HG03575 (cell line): ENCODE data around the gene NLGN4Y.

Experiments
- ATAC-seq: cut with Tn5 transposase; IDR thresholded peaks from one replicate; pipeline ENCODE4 v1.9.1; 2021; ENCODE audit not compliant: unreplicated experiment, insufficient number of reproducible peaks, low FRiP score; ENCODE audit errors: extremely low read depth

The NLGN4Y gene

DNA sequence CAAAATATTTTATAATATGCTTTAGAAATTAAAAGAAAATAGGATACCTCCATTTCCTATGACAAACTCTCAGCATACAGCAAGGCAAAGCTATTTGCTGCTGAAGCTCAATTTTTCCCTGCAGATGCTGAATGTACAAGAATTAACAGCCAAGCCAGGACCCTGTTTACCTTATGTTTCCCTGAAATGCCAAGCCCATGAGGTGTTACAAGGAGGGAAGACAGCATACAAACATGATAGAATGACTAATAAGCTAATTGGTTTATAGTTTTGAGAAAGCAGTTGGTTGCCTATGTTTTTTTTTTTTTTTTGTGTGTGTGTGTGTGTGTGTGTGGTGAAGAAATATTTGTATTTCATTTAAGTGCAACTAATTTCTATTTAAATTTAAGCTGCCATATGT is 113.2 kb downstream of the NLGN4Y start:
- no peak for ATAC-seq

DNA sequence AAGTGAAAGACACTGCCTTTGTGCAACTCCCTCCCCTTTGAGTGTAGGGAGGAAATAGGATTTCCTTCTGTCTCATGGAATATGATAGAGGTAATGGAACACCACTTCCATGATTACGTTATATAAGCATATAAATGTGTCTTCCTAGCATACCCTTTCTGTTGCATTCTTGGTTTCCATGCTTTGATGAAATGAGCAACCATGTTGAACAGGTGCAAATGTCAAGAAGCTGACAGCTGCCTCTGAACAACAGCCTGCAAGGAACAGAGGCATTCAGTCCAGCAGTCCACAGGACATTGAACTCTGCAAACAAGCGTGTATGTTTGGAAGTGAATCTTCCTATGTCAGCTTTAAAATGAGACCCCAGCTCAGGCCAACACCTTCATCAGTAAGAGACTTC is 117.5 kb downstream of the NLGN4Y start:
- no peak for ATAC-seq

- no peak for ATAC-seq
These were observed 120.0 kb downstream of the NLGN4Y start for GRCh38 chrY:14644157-14644952.

DNA sequence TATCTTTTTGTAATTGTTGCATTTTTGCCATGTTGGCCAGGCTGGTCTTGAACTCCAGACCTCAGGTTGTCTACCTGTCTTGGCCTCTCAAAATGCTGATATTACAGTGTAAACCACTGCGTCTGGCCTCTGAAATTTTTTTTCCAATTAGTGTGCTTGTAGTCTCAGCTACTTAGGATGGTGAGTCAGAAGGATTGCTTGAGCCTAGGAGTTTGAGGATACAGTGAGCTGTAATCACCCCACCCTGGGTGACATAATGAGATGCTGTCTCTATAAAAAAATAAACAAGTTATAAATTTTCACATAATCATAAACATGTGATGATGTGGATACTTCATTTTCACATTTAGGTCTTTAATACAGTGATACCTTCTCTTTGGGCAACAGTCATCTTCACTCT is 154.9 kb downstream of the NLGN4Y start:
- ATAC-seq, result no peak

DNA sequence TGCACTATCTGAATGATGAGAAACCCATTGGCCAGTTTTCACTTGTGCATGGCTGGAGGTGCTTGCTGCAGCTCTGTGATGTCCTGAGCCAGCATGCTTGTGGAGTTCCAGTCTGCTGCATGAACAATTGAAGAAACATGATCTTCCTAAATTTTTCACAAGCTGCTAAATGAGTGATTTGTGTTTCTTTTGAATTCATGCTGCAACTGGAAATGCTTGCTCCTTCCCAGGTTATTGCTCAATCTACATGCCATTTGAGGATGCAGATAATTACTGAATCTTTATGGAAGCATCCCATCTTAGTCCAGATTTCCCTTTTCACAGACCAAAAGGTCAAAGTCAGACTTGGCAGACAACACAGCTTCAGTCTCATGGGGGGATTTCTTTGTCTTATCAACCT is 170.2 kb downstream of the NLGN4Y start:
- no peak for ATAC-seq

DNA sequence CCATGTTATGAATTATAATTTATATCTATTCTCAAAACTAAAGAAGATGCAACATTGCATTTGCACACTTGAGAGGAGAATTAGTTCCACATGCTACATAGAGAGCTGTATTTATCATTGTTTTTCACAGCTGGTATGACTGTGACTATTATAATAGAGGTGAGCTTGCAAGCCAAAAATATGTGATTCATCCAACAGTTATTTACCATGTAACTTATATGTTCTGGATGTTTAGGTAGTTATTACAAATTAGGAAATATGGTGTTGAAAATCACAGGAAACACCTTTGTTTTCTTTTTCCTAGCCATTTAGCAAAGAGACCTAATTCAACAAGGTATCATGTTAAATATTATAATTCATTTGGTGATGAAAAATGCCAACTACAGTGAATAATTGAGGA is 183.8 kb downstream of the NLGN4Y start:
- no peak for ATAC-seq

DNA sequence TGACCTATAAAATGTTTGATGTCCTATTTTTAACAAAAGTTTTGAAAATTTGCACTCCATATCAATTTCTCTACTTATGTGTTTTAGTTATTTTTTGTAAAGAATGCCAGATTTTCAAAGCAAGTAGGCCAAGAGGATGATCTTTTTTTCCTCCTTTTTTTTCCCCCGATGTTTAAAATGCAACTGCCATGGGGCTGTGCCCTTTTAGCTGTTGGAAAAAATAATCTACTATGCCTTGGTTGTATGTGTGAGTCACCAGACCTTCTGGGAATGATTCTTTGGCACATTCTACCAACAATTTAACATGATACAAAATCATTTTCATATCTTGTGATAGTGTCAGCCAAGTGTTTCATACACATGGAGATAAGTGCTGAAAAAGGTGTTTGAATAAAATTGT is 217.3 kb downstream of the NLGN4Y start:
- no peak for ATAC-seq

- no peak for ATAC-seq
These were observed 224.0 kb downstream of the NLGN4Y start for GRCh38 chrY:14748329-14748728.

GRCh38 chrY:14755571-14755970 is 231.2 kb downstream of the NLGN4Y start:
- no peak for ATAC-seq

GRCh38 chrY:14762903-14763302 is 238.6 kb downstream of the NLGN4Y start:
- no peak for ATAC-seq

DNA sequence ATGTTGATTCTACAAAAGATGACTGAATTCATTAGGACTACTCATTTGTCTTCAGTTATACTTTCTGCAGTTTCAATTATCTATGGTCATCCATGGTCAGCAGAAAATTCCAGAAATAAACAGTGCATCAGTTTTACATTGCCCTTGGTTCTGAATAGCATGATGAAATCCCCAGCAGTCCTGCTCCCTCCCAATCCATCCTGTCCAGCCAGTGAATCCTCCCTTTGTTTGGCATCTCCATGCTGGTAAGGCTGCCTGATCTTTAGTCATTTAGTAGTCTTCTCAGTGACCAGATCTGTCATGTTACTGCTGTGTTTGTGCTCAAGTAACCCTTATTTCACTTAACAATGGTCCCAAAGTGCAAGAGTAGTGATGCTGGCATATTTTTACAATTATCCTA is 239.3 kb downstream of the NLGN4Y start:
- ATAC-seq, result no peak

GRCh38 chrY:14778208-14778607 is 253.9 kb downstream of the NLGN4Y start:
- ATAC-seq, result no peak

DNA sequence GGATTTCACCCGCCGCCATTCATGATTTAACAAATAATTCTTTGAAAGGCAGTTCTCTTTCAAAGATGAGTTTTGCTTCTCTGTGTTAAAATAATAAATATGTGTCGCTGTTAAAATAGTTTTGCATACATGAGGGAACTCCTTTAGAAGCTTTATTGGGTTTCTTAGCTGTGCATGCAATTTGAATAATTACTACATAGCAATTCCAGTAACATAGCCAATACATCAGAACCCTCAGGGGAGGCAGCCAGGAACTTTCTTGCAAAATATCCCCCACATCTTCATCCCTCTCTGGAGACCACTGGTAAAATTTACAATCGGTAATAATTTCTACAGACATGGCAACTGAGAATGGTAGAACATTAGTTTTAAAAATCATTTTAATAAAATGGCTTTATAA is 268.8 kb downstream of the NLGN4Y start:
- ATAC-seq, result no peak

GRCh38 chrY:14793674-14794073 is 269.3 kb downstream of the NLGN4Y start:
- no peak for ATAC-seq

- no peak for ATAC-seq
These were observed 273.7 kb downstream of the NLGN4Y start for GRCh38 chrY:14798010-14798409.

- no peak for ATAC-seq
These were observed 276.8 kb downstream of the NLGN4Y start for GRCh38 chrY:14801096-14801495.

GRCh38 chrY:14802125-14802524 is 277.8 kb downstream of the NLGN4Y start:
- ATAC-seq, result no peak

DNA sequence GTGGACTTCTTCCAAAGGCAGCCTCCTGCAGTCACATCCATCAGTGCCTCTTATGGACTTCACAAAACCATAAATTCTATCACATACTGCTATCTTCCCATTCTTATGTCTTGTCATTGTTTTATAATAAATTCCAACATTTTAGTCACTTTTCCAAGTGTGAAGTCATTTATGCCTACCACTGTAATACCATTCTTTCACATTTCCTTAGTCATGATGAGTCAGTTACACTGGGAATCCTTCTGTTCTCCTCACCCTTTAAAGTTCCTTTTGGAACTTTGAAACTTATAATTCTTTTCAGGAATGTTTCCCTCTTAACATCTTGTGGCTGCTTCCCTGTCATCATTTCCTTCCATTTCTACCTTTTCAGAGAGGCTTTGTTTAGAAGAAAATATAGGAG is 279.7 kb downstream of the NLGN4Y start:
- ATAC-seq, result no peak

DNA sequence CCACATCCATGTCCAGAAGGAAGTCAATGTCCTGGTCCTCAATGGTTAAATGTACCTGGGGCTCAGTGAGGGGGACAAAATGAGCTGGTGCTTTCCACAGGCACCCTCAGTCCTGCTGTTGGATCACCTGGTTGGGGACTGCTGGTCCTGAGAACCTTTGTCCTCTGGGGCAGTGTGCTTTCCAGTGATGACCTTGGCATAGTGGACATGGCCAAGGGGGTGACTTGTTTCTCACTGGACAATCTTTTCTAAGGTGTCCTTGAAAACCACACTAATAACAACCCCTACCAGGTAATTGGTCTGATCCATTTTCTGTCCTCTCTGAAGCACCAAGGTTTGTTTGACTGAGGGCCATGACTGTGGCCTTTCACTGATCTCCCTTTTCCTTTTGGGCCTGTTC is 294.1 kb downstream of the NLGN4Y start:
- no peak for ATAC-seq

GRCh38 chrY:14822201-14822600 is 297.9 kb downstream of the NLGN4Y start:
- no peak for ATAC-seq

DNA sequence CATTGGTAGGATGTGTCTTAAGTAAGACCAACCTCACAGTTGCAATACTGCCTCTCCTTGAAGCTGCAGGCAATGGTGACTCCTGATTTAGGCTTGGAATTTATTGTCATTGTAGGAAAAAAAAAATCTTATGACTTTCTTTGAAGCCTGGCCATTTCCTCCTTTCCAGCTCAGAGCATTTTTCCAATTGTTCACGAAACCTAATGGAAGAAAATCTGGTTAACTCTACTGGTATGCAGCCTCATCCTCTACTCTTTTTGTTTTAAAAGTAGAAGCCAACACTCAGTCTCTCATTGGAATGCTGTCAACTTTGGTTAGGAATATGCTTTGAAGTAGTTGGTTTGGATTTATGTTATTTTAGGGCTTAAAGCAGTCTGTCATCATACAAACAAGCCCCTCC is 298.6 kb downstream of the NLGN4Y start:
- no peak for ATAC-seq
